Colonic mucosa (tissue), 4 donors: ENCODE measurements around the gene KIAA1549. TPM values are rescaled to one million over a fixed set of nuclear protein-coding genes. Genes with fewer than 3 reads are reported as not detected.

Experiments used
- DNase-seq: peaks from one replicate; pipeline ENCODE4 v3.0.0-alpha.2; 2020
- H3K27ac ChIP-seq: fragments of 200-600 bp; one replicate; pipeline ENCODE4 v1.8.0; 2021
- H3K27me3 ChIP-seq: fragments of 200-600 bp; one replicate; pipeline ENCODE4 v1.8.0; 2021
- H3K36me3 ChIP-seq: fragments of 200-600 bp; one replicate; pipeline ENCODE4 v1.8.0; 2021
- H3K4me1 ChIP-seq: fragments of 200-600 bp; one replicate; pipeline ENCODE4 v1.8.0; 2021; ENCODE audit warnings: mild to moderate bottlenecking
- H3K4me3 ChIP-seq: fragments of 200-600 bp; one replicate; pipeline ENCODE4 v1.8.0; 2021
- H3K9ac ChIP-seq, 2 donors: one replicate each; pipeline ENCODE4 v1.7.0; 2013; ENCODE audit warnings: control low read depth in 2 of 2, low read depth in 2 of 2, low read length in 2 of 2
- H3K9me3 ChIP-seq: fragments of 200-600 bp; one replicate; pipeline ENCODE4 v1.8.0; 2021
- CTCF ChIP-seq: fragments of 200-600 bp; IDR thresholded peaks from one replicate; pipeline ENCODE4 v1.8.0; 2022; ENCODE audit warnings: antibody characterized with exemption, mild to moderate bottlenecking
- intact Hi-C: fragments of 100-400 bp; cut with DNase I; formaldehyde crosslinking; loops from one replicate; pipeline ENCODE4 v1.14.1; 2022
- total RNA-seq, 2 donors: library from RNA; stranded (reverse); fragmentation: NEBNext Ultra II Directional in 1 of 2; extraction: Animal tissue kit (Norgen Biotek cat#: 25700) in 1 of 2; gene quantifications; one replicate each; pipeline ENCODE4 v1.2.1, GENCODE V29; 2021
- donor health status: healthy.
- donor health status: DM: no; HTN: no; CAD: no.
- donor health status: DM: no; HTN: no; CAD: no.

Gene KIAA1549
- total RNA-seq, 2 donors from 2014 or later: 2.9 to 3.5 TPM

GRCh38 chr7:138963675-138964074, 17.5 kb downstream of the KIAA1549 start:
- Histone ChIP-seq H3K9ac (no peak overlapping the region), H3K27ac (no peak overlapping the region), H3K4me1 (no peaks in the 10 kb centered on the region), H3K36me3 (no peaks in the 10 kb centered on the region), H3K27me3 (no peaks in the 10 kb centered on the region), H3K9me3 (no peaks in the 10 kb centered on the region), H3K4me3 (no peak overlapping the region)
- DNase-seq: no peak
- intact Hi-C loops: no loop called here
- no peak for TF ChIP-seq CTCF

- no peak overlapping the region for H3K4me3 ChIP-seq
- no peak for TF ChIP-seq CTCF
- H3K36me3 ChIP-seq: no peaks in the 10 kb centered on the region
- intact Hi-C loops: no loop called here
- no peaks in the 10 kb centered on the region for H3K4me1 ChIP-seq
- H3K9ac ChIP-seq: no peak overlapping the region
- DNase-seq: no peak
- no peaks in the 10 kb centered on the region for H3K9me3 ChIP-seq
- H3K27ac ChIP-seq: no peak overlapping the region
- no peaks in the 10 kb centered on the region for H3K27me3 ChIP-seq
Measured at GRCh38 chr7:138962561-138963270, 18.5 kb downstream of the KIAA1549 start.

GRCh38 chr7:138961159-138961558, 20.0 kb downstream of the KIAA1549 start:
- H3K27me3 ChIP-seq: no peaks in the 10 kb centered on the region
- no peaks in the 10 kb centered on the region for H3K36me3 ChIP-seq
- no peaks in the 10 kb centered on the region for H3K9me3 ChIP-seq
- intact Hi-C loops: no loop called here
- H3K4me3 ChIP-seq: no peak overlapping the region
- H3K27ac ChIP-seq: no peak overlapping the region
- no peaks in the 10 kb centered on the region for H3K4me1 ChIP-seq
- no peak for TF ChIP-seq CTCF
- peak; percentile 77 for DNase-seq
- H3K9ac ChIP-seq: peak overlapping the region in 1 of 2 donors; percentile 23

- no peak overlapping the region for H3K27ac ChIP-seq
- H3K9ac ChIP-seq: no peak overlapping the region
Measured at GRCh38 chr7:138958391-138958956, 22.7 kb downstream of the KIAA1549 start.

GRCh38 chr7:138957753-138958390, 23.3 kb downstream of the KIAA1549 start:
- intact Hi-C loops: no loop called here
- Histone ChIP-seq H3K9me3 (no peaks in the 10 kb centered on the region), H3K36me3 (no peaks in the 10 kb centered on the region), H3K27me3 (no peaks in the 10 kb centered on the region), H3K4me1 (no peaks in the 10 kb centered on the region), H3K9ac (no peak overlapping the region), H3K27ac (no peak overlapping the region), H3K4me3 (no peak overlapping the region)
- DNase-seq: no peak
- TF ChIP-seq CTCF: no peak

More at GRCh38 chr7:138958391-138958956, 22.7 kb downstream of the KIAA1549 start:
- Histone ChIP-seq H3K4me3 (no peak overlapping the region), H3K9me3 (no peaks in the 10 kb centered on the region), H3K27me3 (no peaks in the 10 kb centered on the region), H3K36me3 (no peaks in the 10 kb centered on the region), H3K4me1 (no peaks in the 10 kb centered on the region)
- TF ChIP-seq CTCF: no peak
- intact Hi-C loops: no loop called here
- DNase-seq: no peak
